Stimulated activated CD8-positive, alpha-beta memory T cell treated with anti-CD3 and anti-CD28 coated beads, Interleukin-12 subunit alpha, Interleukin-12 subunit beta, amount 100 ng/mL, for 4 hours (primary cell): ENCODE results near the gene ASTL.

Experiments
- DNase-seq: peaks from one replicate; pipeline ENCODE4 v3.0.0-alpha.2; 2020; ENCODE audit warnings: low read depth

The ASTL gene

GRCh38 chr2:96130483-96130882, 7.8 kb downstream of the ASTL start:
- DNase-seq: no peak

GRCh38 chr2:96129528-96130120, 8.7 kb downstream of the ASTL start:
- DNase-seq: no peak

GRCh38 chr2:96128456-96128855, 9.8 kb downstream of the ASTL start:
- DNase-seq: no peak

GRCh38 chr2:96124406-96125265, 13.7 kb downstream of the ASTL start:
- no peak for DNase-seq

- no peak for DNase-seq
These were observed 14.4 kb downstream of the ASTL start for GRCh38 chr2:96123936-96124335.

GRCh38 chr2:96123290-96123689, 15.0 kb downstream of the ASTL start:
- DNase-seq: no peak

GRCh38 chr2:96122391-96122790, 15.9 kb downstream of the ASTL start:
- DNase-seq: no peak

GRCh38 chr2:96121414-96121813, 16.9 kb downstream of the ASTL start:
- no peak for DNase-seq

GRCh38 chr2:96120991-96121390, 17.3 kb downstream of the ASTL start:
- no peak for DNase-seq

- no peak for DNase-seq
These were observed 18.1 kb downstream of the ASTL start for GRCh38 chr2:96120091-96120720.

- DNase-seq: no peak
These were observed 18.9 kb downstream of the ASTL start for GRCh38 chr2:96119389-96119751.

GRCh38 chr2:96118698-96119388, 19.5 kb downstream of the ASTL start:
- DNase-seq: no peak

GRCh38 chr2:96117701-96118588, 20.4 kb downstream of the ASTL start:
- no peak for DNase-seq

GRCh38 chr2:96116879-96117533, 21.3 kb downstream of the ASTL start:
- DNase-seq: peak; percentile 56

GRCh38 chr2:96116424-96116878, 21.9 kb downstream of the ASTL start, which contains the start of gene ADRA2B:
ADRA2B (minus strand) TSS chr2:96116571; CDS start chr2:96116149, 422 bp downstream.
- peak; percentile 73 for DNase-seq

- no peak for DNase-seq
These were observed 22.5 kb downstream of the ASTL start for GRCh38 chr2:96115631-96116423.

GRCh38 chr2:96114903-96115581, 23.3 kb downstream of the ASTL start:
- DNase-seq: no peak

GRCh38 chr2:96114546-96114902, 23.8 kb downstream of the ASTL start:
- DNase-seq: no peak

- DNase-seq: no peak
These were observed 24.4 kb downstream of the ASTL start for GRCh38 chr2:96113951-96114350.

GRCh38 chr2:96113367-96113677, 25.0 kb downstream of the ASTL start:
- DNase-seq: no peak
